ENCODE data around the gene SEMA3F. TPM values are rescaled to one million over a fixed set of nuclear protein-coding genes. Genes with fewer than 3 reads are reported as not detected.

SEMA3F gene
- total and polyA plus RNA-seq, 10 of the 15 experiments (the other 5 are each of a cell fraction or from before 2014, with no cell fraction given): 0.08 to 0.28 (median 0.12) TPM; not detected in 6

DNA sequence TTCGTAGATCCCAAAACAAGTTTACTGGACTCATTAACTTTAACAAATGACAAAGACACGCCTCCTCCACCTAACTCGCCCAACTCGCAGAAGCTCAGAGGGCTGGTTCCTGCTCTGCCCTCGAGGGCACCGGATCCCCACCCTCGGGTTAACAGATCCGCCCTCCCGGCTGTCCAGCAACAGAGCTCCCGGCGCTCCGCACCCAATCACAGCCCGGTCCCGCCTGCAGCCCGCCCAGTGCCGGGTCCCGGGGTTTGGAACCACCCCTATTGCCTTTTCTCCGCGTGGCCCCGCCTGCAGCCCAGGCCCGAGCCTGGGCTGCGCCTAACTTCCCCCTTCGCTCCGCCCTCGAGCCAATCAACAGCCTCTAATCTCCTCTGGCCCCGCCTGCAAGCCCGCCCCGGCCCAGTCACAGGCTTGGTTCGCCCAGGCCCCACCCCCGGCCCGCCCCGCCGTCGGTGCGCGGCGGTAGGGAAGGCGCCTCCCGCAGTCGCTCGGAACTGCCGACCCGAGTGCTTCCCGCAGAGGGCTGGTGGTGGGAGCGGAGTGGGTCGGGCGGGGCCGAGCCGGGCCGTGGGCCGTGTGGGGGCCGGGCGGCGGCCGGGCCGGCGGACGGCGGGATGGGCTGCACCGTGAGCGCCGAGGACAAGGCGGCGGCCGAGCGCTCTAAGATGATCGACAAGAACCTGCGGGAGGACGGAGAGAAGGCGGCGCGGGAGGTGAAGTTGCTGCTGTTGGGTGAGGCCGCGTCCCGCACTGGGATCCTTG lies 80.8 kb downstream of the SEMA3F start, which contains the start of gene GNAI2 (continued):
- TF ChIP-seq MLLT1 (IDR thresholded peaks at IDR 0.05) (0 out of 2 replicates have a peak, but pooled peaks have one; percentile 11), ZNF274 (IDR thresholded peaks at IDR 0.05; ENCODE audit: insufficient read depth, insufficient read length) (no peak), NR2F1 (conservative IDR thresholded peaks at IDR 0.05) (peak; percentile 31; the same call in 1 of the 2 replicates), TCF7 (IDR thresholded peaks at IDR 0.05; ENCODE audit: borderline replicate concordance) (no peak), ZNF592 (IDR thresholded peaks at IDR 0.05) (no peak), ATF3 (IDR thresholded peaks at IDR 0.05; ENCODE audit: borderline replicate concordance, extremely low read depth, low read depth, low read length) (no peak), CEBPZ (IDR thresholded peaks at IDR 0.05; ENCODE audit: low read depth, low read length) (no peak), TAF1 (IDR thresholded peaks at IDR 0.05; ENCODE audit: borderline replicate concordance, low read depth, low read length) (peak; percentile 98), EZH2 (IDR thresholded peaks at IDR 0.05; ENCODE audit: borderline replicate concordance, control insufficient read depth, low read depth, low read length) (no peak), KLF5 (IDR thresholded peaks at IDR 0.05; ENCODE audit: partially characterized antibody) (peak; percentile 55), ZSCAN29 (IDR thresholded peaks at IDR 0.05) (no peak), SMAD5 (IDR thresholded peaks at IDR 0.05; ENCODE audit: low read depth) (no peak), CBX3 (IDR thresholded peaks at IDR 0.05; ENCODE audit: borderline replicate concordance, low read depth) (no peak), CHD2 (IDR thresholded peaks at IDR 0.05; ENCODE audit: borderline replicate concordance, low read depth, low read length) (peak; percentile 36; the same call in 1 of the 2 replicates), SREBF1 (IDR thresholded peaks at IDR 0.05; ENCODE audit: low read length) (no peak), YY1 (IDR thresholded peaks at IDR 0.05; ENCODE audit: low read depth, low read length) (peak; percentile 39; the same call in 1 of the 2 replicates)
- TF ChIP-seq, protein P1, sequence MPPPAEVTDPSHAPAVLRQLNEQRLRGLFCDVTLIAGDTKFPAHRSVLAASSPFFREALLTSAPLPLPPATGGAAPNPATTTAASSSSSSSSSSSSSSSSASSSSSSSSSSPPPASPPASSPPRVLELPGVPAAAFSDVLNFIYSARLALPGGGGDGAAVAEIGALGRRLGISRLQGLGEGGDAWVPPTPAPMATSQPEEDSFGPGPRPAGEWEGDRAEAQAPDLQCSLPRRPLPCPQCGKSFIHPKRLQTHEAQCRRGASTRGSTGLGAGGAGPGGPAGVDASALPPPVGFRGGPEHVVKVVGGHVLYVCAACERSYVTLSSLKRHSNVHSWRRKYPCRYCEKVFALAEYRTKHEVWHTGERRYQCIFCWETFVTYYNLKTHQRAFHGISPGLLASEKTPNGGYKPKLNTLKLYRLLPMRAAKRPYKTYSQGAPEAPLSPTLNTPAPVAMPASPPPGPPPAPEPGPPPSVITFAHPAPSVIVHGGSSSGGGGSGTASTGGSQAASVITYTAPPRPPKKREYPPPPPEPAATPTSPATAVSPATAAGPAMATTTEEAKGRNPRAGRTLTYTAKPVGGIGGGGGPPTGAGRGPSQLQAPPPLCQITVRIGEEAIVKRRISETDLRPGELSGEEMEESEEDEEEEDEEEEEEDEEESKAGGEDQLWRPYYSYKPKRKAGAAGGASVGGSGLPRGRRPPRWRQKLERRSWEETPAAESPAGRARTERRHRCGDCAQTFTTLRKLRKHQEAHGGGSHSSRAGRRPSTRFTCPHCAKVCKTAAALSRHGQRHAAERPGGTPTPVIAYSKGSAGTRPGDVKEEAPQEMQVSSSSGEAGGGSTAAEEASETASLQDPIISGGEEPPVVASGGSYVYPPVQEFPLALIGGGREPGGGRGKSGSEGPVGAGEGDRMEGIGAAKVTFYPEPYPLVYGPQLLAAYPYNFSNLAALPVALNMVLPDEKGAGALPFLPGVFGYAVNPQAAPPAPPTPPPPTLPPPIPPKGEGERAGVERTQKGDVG (CRISPR knock-in tag; IDR thresholded peaks at IDR 0.05): no peak
